ENCODE data around the gene TAP1.
"Not testable (repeated sequence)": the region's sequence is repeated elsewhere in the genome, so short reads cannot be mapped to it uniquely, and the experiment has no call there.

Gene TAP1

GRCh38 chr6:32809171-32809570 lies 44.3 kb downstream of the TAP1 start:
- Histone ChIP-seq H4K20me1 (ENCODE audit: low read depth, low read length) (no peaks in the 10 kb centered on the region), H3K4me3 (ENCODE audit: insufficient read depth, low read length, poor library complexity, severe bottlenecking) (no peak overlapping the region), H3K36me3 (ENCODE audit: low read length) (0 out of 2 replicates have a peak, but pooled peaks cover 8% of the 10 kb centered on the region), H3K4me2 (ENCODE audit: low read depth, low read length, poor library complexity, severe bottlenecking) (no peak overlapping the region), H3K9ac (ENCODE audit: low read length) (no peak overlapping the region), H2AFZ (ENCODE audit: low read depth, low read length, severe bottlenecking) (no peak overlapping the region), H3K27me3 (ENCODE audit: low read length) (no peaks in the 10 kb centered on the region), H3K9me3 (ENCODE audit: insufficient read depth, low read length) (no peaks in the 10 kb centered on the region), H3F3A (ENCODE audit: insufficient read depth) (peaks cover 11% of the 10 kb centered on the region; the same call in 1 of the 2 replicates), H3K79me2 (ENCODE audit: insufficient read depth, low read length) (no peaks in the 10 kb centered on the region), H3K9me2 (replicated peaks; ENCODE audit: insufficient read depth, low read length) (no peaks in the 10 kb centered on the region), H3K27ac (ENCODE audit: low read depth, low read length) (no peak overlapping the region)
- TF ChIP-seq EZH2phosphoT487 (conservative IDR thresholded peaks at IDR 0.05; ENCODE audit: low read length), result no peak
- TF ChIP-seq CTCF (IDR thresholded peaks at IDR 0.05; ENCODE audit: insufficient read depth, low read length, poor library complexity, severe bottlenecking), result no peak

GRCh38 chr6:32807020-32807580 lies 46.4 kb downstream of the TAP1 start:
- no peaks in the 10 kb centered on the region for H3K27me3 ChIP-seq (ENCODE audit: low read length)
- no peak overlapping the region for H3K27ac ChIP-seq (ENCODE audit: low read depth, low read length)
- H3K4me3 ChIP-seq (ENCODE audit: insufficient read depth, low read length, poor library complexity, severe bottlenecking), result no peak overlapping the region
- no peaks in the 10 kb centered on the region for H3K9me3 ChIP-seq (ENCODE audit: insufficient read depth, low read length)
- H3K9ac ChIP-seq (ENCODE audit: low read length), result no peak overlapping the region
- 0 out of 2 replicates have a peak, but pooled peaks cover 3% of the 10 kb centered on the region for H3K36me3 ChIP-seq (ENCODE audit: low read length)
- H3K9me2 ChIP-seq (replicated peaks; ENCODE audit: insufficient read depth, low read length), result no peaks in the 10 kb centered on the region
- no peak overlapping the region for H2AFZ ChIP-seq (ENCODE audit: low read depth, low read length, severe bottlenecking)
- no peak for TF ChIP-seq EZH2phosphoT487 (conservative IDR thresholded peaks at IDR 0.05; ENCODE audit: low read length)
- TF ChIP-seq CTCF (IDR thresholded peaks at IDR 0.05; ENCODE audit: insufficient read depth, low read length, poor library complexity, severe bottlenecking), result no peak
- no peak overlapping the region for H3K4me2 ChIP-seq (ENCODE audit: low read depth, low read length, poor library complexity, severe bottlenecking)
- H3F3A ChIP-seq (ENCODE audit: insufficient read depth), result peaks cover 11% of the 10 kb centered on the region; the same call in 1 of the 2 replicates
- H4K20me1 ChIP-seq (ENCODE audit: low read depth, low read length), result no peaks in the 10 kb centered on the region
- H3K79me2 ChIP-seq (ENCODE audit: insufficient read depth, low read length), result no peaks in the 10 kb centered on the region

- H3K9me3 ChIP-seq (ENCODE audit: insufficient read depth, low read length); H3K79me2 ChIP-seq (ENCODE audit: insufficient read depth, low read length); H3K9me2 ChIP-seq (replicated peaks; ENCODE audit: insufficient read depth, low read length); H2AFZ ChIP-seq (ENCODE audit: low read depth, low read length, severe bottlenecking); H3K36me3 ChIP-seq (ENCODE audit: low read length); H4K20me1 ChIP-seq (ENCODE audit: low read depth, low read length); H3K4me2 ChIP-seq (ENCODE audit: low read depth, low read length, poor library complexity, severe bottlenecking); H3K27me3 ChIP-seq (ENCODE audit: low read length); H3K4me3 ChIP-seq (ENCODE audit: insufficient read depth, low read length, poor library complexity, severe bottlenecking); H3K9ac ChIP-seq (ENCODE audit: low read length); H3K27ac ChIP-seq (ENCODE audit: low read depth, low read length): not testable (repeated sequence)
- H3F3A ChIP-seq (ENCODE audit: insufficient read depth), result peaks cover 11% of the 10 kb centered on the region; the same call in 1 of the 2 replicates
These were observed 48.1 kb downstream of the TAP1 start for GRCh38 chr6:32805404-32805803.

- no peaks in the 10 kb centered on the region for H3K79me2 ChIP-seq (ENCODE audit: insufficient read depth, low read length)
- no peaks in the 10 kb centered on the region for H3K9me2 ChIP-seq (replicated peaks; ENCODE audit: insufficient read depth, low read length)
- no peaks in the 10 kb centered on the region for H3K27me3 ChIP-seq (ENCODE audit: low read length)
- H3K4me2 ChIP-seq (ENCODE audit: low read depth, low read length, poor library complexity, severe bottlenecking), result no peak overlapping the region
- TF ChIP-seq EZH2phosphoT487 (conservative IDR thresholded peaks at IDR 0.05; ENCODE audit: low read length), result no peak
- TF ChIP-seq CTCF (IDR thresholded peaks at IDR 0.05; ENCODE audit: insufficient read depth, low read length, poor library complexity, severe bottlenecking), result no peak
- H3K27ac ChIP-seq (ENCODE audit: low read depth, low read length), result no peak overlapping the region
- peaks cover 6% of the 10 kb centered on the region; the same call in 1 of the 2 replicates for H3K9me3 ChIP-seq (ENCODE audit: insufficient read depth, low read length)
- H3K4me3 ChIP-seq (ENCODE audit: insufficient read depth, low read length, poor library complexity, severe bottlenecking), result no peak overlapping the region
- H3K9ac ChIP-seq (ENCODE audit: low read length), result no peak overlapping the region
- no peaks in the 10 kb centered on the region for H3F3A ChIP-seq (ENCODE audit: insufficient read depth)
- H2AFZ ChIP-seq (ENCODE audit: low read depth, low read length, severe bottlenecking), result no peak overlapping the region
- H3K36me3 ChIP-seq (ENCODE audit: low read length), result no peaks in the 10 kb centered on the region
- no peaks in the 10 kb centered on the region for H4K20me1 ChIP-seq (ENCODE audit: low read depth, low read length)
These were observed 50.1 kb downstream of the TAP1 start for GRCh38 chr6:32803416-32803815.

Data from SU-DHL-6 (cell line).